Measurements from ENCODE around the gene TSNAX.
A peak's percentile ranks its signal among the peaks of the same experiment; 100 is the strongest.

The TSNAX gene

DNA sequence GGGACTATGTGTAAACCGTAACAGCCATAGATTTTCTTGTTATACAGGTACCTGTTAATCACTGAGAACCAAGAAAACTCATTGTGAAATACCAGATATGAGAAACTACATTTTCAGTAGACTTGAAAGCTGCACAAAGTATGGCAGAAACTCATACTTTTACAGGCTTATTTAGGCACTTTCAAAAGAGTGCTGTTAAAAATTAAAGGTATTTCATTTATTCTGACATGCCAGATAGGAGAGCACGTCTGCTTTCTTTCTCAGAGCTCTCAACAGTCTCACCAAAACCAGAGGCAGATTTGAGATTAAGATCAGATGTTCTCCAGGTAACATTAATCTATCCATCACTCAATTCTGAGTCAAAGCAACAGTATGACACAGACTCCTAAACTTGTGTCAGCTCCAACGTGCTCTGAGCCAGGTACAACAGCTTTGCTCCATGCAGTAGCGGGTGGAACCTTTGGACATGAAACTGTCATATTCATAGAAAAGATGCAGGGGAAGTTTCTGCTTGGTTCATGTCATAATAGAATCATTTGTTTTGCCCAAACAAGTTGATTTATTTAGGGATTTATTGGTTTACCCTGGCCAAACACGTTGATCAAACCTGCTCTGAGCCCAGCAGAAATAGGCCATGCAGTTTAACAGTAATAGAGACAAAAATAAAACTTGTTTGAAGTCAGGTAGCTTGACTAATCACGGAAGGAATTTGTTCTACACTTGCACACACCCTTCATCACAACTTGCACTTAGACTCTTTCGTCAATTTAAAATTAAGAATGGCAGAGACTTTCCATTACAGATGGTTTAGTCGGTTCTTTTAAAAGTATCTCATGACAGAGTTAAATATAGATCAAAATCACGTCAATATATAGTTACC is 20.8 kb upstream of the TSNAX start:
- Mint-ChIP-seq H3K9me3 (no peaks in the 10 kb centered on the region), H3K27ac (no peak overlapping the region), H3K4me3 (no peak overlapping the region), H3K36me3 (peaks cover 2% of the 10 kb centered on the region), H3K4me1 (no peaks in the 10 kb centered on the region), H3K27me3 (peaks cover 8% of the 10 kb centered on the region)

- no peaks in the 10 kb centered on the region for H3K9me3 Mint-ChIP-seq
- H3K4me3 Mint-ChIP-seq = no peak overlapping the region
- no peaks in the 10 kb centered on the region for H3K4me1 Mint-ChIP-seq
- peaks cover 8% of the 10 kb centered on the region for H3K27me3 Mint-ChIP-seq
- peaks cover 2% of the 10 kb centered on the region for H3K36me3 Mint-ChIP-seq
- no peak overlapping the region for H3K27ac Mint-ChIP-seq
These were observed 20.0 kb upstream of the TSNAX start for GRCh38 chr1:231508497-231508896.

DNA sequence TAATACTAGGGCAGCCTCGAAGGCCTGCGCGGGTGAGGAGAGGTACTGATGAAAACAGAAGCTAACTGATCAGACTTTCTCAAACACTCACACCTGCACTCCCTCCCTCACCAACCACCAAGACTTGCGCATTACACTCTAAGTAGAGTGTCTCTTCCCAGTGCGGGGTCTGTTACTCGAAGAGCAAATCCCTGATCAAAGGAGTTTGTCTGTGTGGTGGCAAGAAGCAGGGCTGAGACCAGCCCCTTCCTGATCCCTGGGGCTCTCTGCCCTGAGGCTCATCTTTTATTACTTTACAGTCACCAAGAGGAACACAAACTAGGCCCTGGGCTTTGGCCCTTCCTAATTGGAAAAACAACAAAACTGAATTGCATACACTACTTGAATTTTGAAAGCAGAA is 19.5 kb upstream of the TSNAX start:
- H3K27ac Mint-ChIP-seq = no peak overlapping the region
- no peaks in the 10 kb centered on the region for H3K9me3 Mint-ChIP-seq
- H3K4me3 Mint-ChIP-seq = no peak overlapping the region
- peaks cover 2% of the 10 kb centered on the region for H3K36me3 Mint-ChIP-seq
- H3K4me1 Mint-ChIP-seq = no peaks in the 10 kb centered on the region
- peaks cover 8% of the 10 kb centered on the region for H3K27me3 Mint-ChIP-seq

GRCh38 chr1:231512147-231512698 is 16.2 kb upstream of the TSNAX start:
- Mint-ChIP-seq H3K4me3 (no peak overlapping the region), H3K9me3 (no peaks in the 10 kb centered on the region), H3K27me3 (peaks cover 1% of the 10 kb centered on the region), H3K36me3 (no peaks in the 10 kb centered on the region), H3K4me1 (no peaks in the 10 kb centered on the region), H3K27ac (no peak overlapping the region)

DNA sequence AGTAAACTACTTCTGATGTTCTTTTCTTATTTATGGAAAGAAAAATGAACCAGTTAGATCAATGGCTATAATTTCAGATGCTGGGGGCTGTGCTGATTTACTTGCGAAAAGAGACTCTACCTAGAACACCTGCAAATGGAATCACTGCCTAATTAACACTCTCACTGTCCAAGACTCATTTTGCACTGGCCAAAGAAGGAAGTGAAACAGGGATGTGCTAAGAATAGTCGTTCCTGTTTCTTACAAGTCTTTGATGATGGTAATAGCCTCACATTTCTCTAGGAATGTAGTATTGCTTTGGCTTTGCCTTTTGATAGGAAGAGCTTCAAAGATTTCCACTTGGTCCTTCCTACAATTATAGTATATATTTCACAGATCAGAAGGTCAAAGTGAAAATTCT is 12.7 kb upstream of the TSNAX start:
- H3K4me1 Mint-ChIP-seq = no peaks in the 10 kb centered on the region
- H3K9me3 Mint-ChIP-seq = no peaks in the 10 kb centered on the region
- H3K4me3 Mint-ChIP-seq = no peak overlapping the region
- no peak overlapping the region for H3K27ac Mint-ChIP-seq
- H3K27me3 Mint-ChIP-seq = peaks cover 3% of the 10 kb centered on the region
- H3K36me3 Mint-ChIP-seq = no peaks in the 10 kb centered on the region

GRCh38 chr1:231517076-231517475 is 11.4 kb upstream of the TSNAX start:
- H3K27me3 Mint-ChIP-seq = peaks cover 3% of the 10 kb centered on the region
- no peak overlapping the region for H3K27ac Mint-ChIP-seq
- H3K36me3 Mint-ChIP-seq = no peaks in the 10 kb centered on the region
- H3K9me3 Mint-ChIP-seq = no peaks in the 10 kb centered on the region
- H3K4me3 Mint-ChIP-seq = no peak overlapping the region
- no peaks in the 10 kb centered on the region for H3K4me1 Mint-ChIP-seq

GRCh38 chr1:231518485-231519034 is 9.9 kb upstream of the TSNAX start:
- H3K4me3 Mint-ChIP-seq = no peak overlapping the region
- H3K4me1 Mint-ChIP-seq = no peaks in the 10 kb centered on the region
- H3K36me3 Mint-ChIP-seq = no peaks in the 10 kb centered on the region
- no peak overlapping the region for H3K27ac Mint-ChIP-seq
- H3K27me3 Mint-ChIP-seq = peaks cover 3% of the 10 kb centered on the region
- no peaks in the 10 kb centered on the region for H3K9me3 Mint-ChIP-seq

DNA sequence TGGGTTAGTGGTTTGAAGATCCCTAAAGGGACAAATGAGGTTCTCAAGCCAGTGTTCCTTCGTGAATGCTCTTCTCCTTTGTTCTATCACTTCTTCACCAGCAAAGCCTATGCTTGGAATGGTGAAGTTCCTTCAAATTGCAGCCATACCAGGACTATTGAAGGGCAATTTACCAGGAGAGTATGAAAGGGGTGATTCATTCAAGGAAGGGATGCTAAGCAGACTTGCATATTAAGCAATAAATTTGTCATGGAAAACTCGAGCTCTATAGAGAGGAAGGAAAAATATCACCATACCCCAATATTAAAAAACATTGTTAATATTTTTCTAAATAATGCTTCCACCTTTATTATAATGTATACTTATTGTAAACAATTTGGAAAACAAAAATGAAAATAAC is 9.3 kb upstream of the TSNAX start:
- Mint-ChIP-seq H3K9me3 (no peaks in the 10 kb centered on the region), H3K27ac (no peak overlapping the region)

GRCh38 chr1:231522038-231522437 is 6.4 kb upstream of the TSNAX start:
- H3K36me3 Mint-ChIP-seq = no peaks in the 10 kb centered on the region
- H3K27me3 Mint-ChIP-seq = peaks cover 2% of the 10 kb centered on the region
- no peaks in the 10 kb centered on the region for H3K4me1 Mint-ChIP-seq
- no peak overlapping the region for H3K27ac Mint-ChIP-seq
- no peaks in the 10 kb centered on the region for H3K9me3 Mint-ChIP-seq
- H3K4me3 Mint-ChIP-seq = no peak overlapping the region

More for the DNA sequence above, 9.3 kb upstream of the TSNAX start:
- Mint-ChIP-seq H3K27me3 (peaks cover 3% of the 10 kb centered on the region), H3K4me1 (no peaks in the 10 kb centered on the region), H3K36me3 (no peaks in the 10 kb centered on the region), H3K4me3 (no peak overlapping the region)

DNA sequence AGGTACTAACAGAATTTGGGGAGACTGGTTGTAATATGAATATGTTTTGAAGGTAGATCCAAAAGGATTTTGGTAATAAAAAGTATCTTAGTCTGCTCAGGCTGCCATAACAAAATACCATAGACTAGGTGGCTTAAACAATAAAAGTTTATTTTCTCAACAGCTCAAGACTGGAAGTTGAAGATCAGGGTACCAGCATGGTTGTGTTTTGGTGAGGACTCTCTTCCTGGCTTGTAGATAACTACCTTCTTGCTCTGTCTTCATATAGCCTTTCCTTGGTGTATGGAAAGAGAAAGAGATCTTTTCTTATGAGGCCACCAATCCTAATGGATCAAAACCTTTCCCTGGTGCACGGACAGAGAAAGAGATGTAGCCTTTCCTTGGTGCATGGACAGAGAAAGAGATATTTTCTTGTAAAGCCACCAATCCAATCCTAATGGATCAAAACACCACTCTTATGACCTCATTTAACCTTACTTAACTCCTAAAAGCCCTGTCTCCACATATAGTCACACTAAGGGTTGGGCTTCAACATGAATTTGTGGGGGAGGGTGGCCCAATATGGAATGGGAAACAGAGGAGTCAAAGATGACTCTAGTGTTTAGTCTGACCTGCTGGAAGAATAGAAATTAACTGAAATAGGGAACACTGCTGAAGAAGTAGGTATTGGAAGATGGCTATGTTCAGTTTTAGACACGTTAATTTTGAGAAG is 5.4 kb upstream of the TSNAX start:
- Mint-ChIP-seq H3K36me3 (no peaks in the 10 kb centered on the region), H3K4me1 (peaks cover 9% of the 10 kb centered on the region), H3K27ac (no peak overlapping the region), H3K9me3 (no peaks in the 10 kb centered on the region), H3K4me3 (no peak overlapping the region), H3K27me3 (no peaks in the 10 kb centered on the region)

GRCh38 chr1:231523816-231524215 is 4.7 kb upstream of the TSNAX start:
- Mint-ChIP-seq H3K36me3 (no peaks in the 10 kb centered on the region), H3K27me3 (no peaks in the 10 kb centered on the region), H3K9me3 (no peaks in the 10 kb centered on the region), H3K27ac (no peak overlapping the region), H3K4me1 (peaks cover 13% of the 10 kb centered on the region), H3K4me3 (no peak overlapping the region)

DNA sequence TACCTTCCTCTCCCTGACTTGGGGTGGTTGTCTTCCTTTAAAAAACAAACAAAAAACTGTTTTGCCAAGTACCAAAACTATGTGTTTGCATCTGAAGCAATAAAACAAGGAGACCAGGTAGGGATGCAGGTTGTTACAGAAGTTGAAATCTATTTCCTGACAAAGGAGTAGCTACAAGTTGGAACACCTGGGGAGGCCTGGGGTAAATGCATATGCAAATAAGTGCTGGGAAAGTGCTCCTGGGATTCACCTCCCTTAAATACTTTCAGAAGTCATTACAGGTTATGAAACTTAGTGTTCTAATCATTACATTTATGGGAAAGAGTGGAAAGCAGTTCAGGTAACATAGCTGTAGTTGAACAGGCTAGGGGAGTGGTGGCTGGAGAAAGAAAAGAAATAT is 1.9 kb upstream of the TSNAX start:
- Mint-ChIP-seq H3K27me3 (no peaks in the 10 kb centered on the region), H3K9me3 (no peaks in the 10 kb centered on the region), H3K4me3 (no peak overlapping the region), H3K4me1 (peaks cover 34% of the 10 kb centered on the region), H3K36me3 (peaks cover 5% of the 10 kb centered on the region), H3K27ac (no peak overlapping the region)

GRCh38 chr1:231527586-231528171 is 790 bp upstream of the TSNAX start:
- H3K4me3 Mint-ChIP-seq = peak overlapping the region; percentile 98
- H3K27ac Mint-ChIP-seq = peak overlapping the region; percentile 100
- H3K36me3 Mint-ChIP-seq = peaks cover 8% of the 10 kb centered on the region
- H3K4me1 Mint-ChIP-seq = peaks cover 41% of the 10 kb centered on the region
- no peaks in the 10 kb centered on the region for H3K27me3 Mint-ChIP-seq
- H3K9me3 Mint-ChIP-seq = no peaks in the 10 kb centered on the region

DNA sequence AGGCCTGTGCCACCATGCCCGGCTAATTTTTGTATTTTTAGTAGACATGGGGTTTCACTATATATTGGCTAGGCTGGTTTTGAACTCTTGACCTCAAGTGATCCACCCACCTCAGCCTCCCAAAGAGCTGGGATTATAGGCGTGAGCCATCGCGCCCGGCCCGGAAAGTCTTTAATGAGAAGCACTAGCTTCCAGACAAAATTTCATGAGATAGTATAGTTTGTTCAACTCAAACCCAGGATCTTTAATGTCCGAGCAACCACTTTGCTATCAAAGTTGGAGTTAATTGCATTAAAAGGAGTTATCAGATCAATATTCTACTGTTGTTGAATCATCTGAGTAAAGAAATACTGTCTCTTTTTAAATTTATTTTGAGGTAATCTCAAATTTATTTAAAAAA is 4.8 kb downstream of the TSNAX start:
- Mint-ChIP-seq H3K27me3 (no peaks in the 10 kb centered on the region), H3K4me1 (peaks cover 57% of the 10 kb centered on the region), H3K4me3 (peak overlapping the region; percentile 15), H3K27ac (no peak overlapping the region), H3K9me3 (no peaks in the 10 kb centered on the region), H3K36me3 (peaks cover 13% of the 10 kb centered on the region)

DNA sequence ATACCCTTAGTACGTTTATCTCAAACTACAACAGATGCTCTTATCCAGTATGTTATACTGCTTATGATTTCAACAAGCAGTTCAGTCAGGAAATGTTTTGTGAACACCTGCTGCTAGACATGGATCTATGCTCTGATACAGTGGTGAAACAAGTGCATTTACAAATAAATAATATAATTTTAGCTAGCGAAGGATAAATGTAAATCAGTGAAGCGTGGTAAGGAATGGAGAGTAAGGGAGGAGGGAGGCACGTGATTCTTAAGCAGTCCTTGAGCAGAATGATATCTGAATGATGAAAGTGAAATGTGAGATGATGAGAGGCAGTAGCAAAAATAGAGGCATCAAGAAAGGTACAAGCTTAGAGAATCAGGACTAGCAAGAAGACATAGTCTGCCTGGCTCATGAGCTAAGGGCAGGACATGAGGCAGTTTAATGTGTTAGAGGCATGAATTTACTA is 6.3 kb downstream of the TSNAX start:
- Mint-ChIP-seq H3K9me3 (no peaks in the 10 kb centered on the region), H3K27ac (no peak overlapping the region), H3K27me3 (no peaks in the 10 kb centered on the region), H3K4me3 (no peak overlapping the region), H3K36me3 (peaks cover 18% of the 10 kb centered on the region), H3K4me1 (peaks cover 48% of the 10 kb centered on the region)

All from activated naive CD4-positive, alpha-beta T cell treated with anti-CD3 and anti-CD28 coated beads, Interleukin-2, amount 50 U/mL, for 24 hours (primary cell).